ENCODE results near the gene TGOLN2.
A peak's percentile ranks its signal among the peaks of the same experiment; 100 is the strongest.
"Not testable (repeated sequence)": the region's sequence is repeated elsewhere in the genome, so short reads cannot be mapped to it uniquely, and the experiment has no call there.

The TGOLN2 gene

GRCh38 chr2:85367180-85367579 is 39.4 kb upstream of the TGOLN2 start:
- no peak overlapping the region for H3K4me3 ChIP-seq (ENCODE audit: low read depth, low read length)
- DNase-seq (ENCODE audit: low read depth): no peak
- no peak for TF ChIP-seq CTCF (conservative IDR thresholded peaks at IDR 0.05; ENCODE audit: low read depth, low read length)

- H3K4me3 ChIP-seq (ENCODE audit: low read depth, low read length); DNase-seq (ENCODE audit: low read depth): not testable (repeated sequence)
Observed at GRCh38 chr2:85362653-85363387, 35.0 kb upstream of the TGOLN2 start.

- DNase-seq (ENCODE audit: low read depth): no peak
- no peak for TF ChIP-seq CTCF (conservative IDR thresholded peaks at IDR 0.05; ENCODE audit: low read depth, low read length)
Observed at GRCh38 chr2:85357736-85358135, 29.9 kb upstream of the TGOLN2 start.

GRCh38 chr2:85356186-85356585 is 28.4 kb upstream of the TGOLN2 start:
- DNase-seq (ENCODE audit: low read depth): no peak

More at GRCh38 chr2:85357736-85358135, 29.9 kb upstream of the TGOLN2 start:
- no peak overlapping the region for H3K4me3 ChIP-seq (ENCODE audit: low read depth, low read length)

GRCh38 chr2:85355521-85355920 is 27.7 kb upstream of the TGOLN2 start:
- TF ChIP-seq CTCF (conservative IDR thresholded peaks at IDR 0.05; ENCODE audit: low read depth, low read length): no peak
- peak overlapping the region; percentile 98 for H3K4me3 ChIP-seq (ENCODE audit: low read depth, low read length)
- DNase-seq (ENCODE audit: low read depth): no peak

More at GRCh38 chr2:85356186-85356585, 28.4 kb upstream of the TGOLN2 start:
- H3K4me3 ChIP-seq (ENCODE audit: low read depth, low read length): no peak overlapping the region
- no peak for TF ChIP-seq CTCF (conservative IDR thresholded peaks at IDR 0.05; ENCODE audit: low read depth, low read length)

GRCh38 chr2:85355073-85355410 is 27.3 kb upstream of the TGOLN2 start:
- peak; percentile 12 for DNase-seq (ENCODE audit: low read depth)
- H3K4me3 ChIP-seq (ENCODE audit: low read depth, low read length): peak overlapping the region; percentile 98
- TF ChIP-seq CTCF (conservative IDR thresholded peaks at IDR 0.05; ENCODE audit: low read depth, low read length): no peak

GRCh38 chr2:85354286-85355072 is 26.7 kb upstream of the TGOLN2 start, which contains the start of the genes ELMOD3 and RETSAT:
ELMOD3 (plus strand) TSS chr2:85354769; CDS start chr2:85357199, 2,430 bp downstream.
RETSAT (minus strand) TSS chr2:85354528; CDS start chr2:85354507, 21 bp downstream.
- peak; percentile 100 for DNase-seq (ENCODE audit: low read depth)
- no peak for TF ChIP-seq CTCF (conservative IDR thresholded peaks at IDR 0.05; ENCODE audit: low read depth, low read length)
- H3K4me3 ChIP-seq (ENCODE audit: low read depth, low read length): peak within 1 kb of the TSS; percentile 98

Measured in choroid plexus epithelial cell (primary cell).